WERI-Rb-1 (cell line): Measurements from ENCODE around the gene CDH6.

Experiments
- DNase-seq: peaks from one replicate; pipeline ENCODE4 v3.0.0-alpha.2; 2020
- H3K27ac ChIP-seq: fragments of 250-450 bp; sonication (Bioruptor Pico); 2 replicates; pipeline ENCODE4 v1.5.1; 2020; ENCODE audit warnings: mild to moderate bottlenecking, moderate library complexity
- H3K27me3 ChIP-seq: fragments of 250-450 bp; sonication (Bioruptor Pico); 2 replicates; pipeline ENCODE4 v1.5.1; 2021; ENCODE audit warnings: mild to moderate bottlenecking, low read depth, moderate library complexity; ENCODE audit not compliant: insufficient read depth, severe bottlenecking
- H3K36me3 ChIP-seq: fragments of 250-450 bp; sonication (Bioruptor Pico); 2 replicates; pipeline ENCODE4 v1.5.1; 2020; ENCODE audit warnings: mild to moderate bottlenecking, moderate library complexity
- H3K4me3 ChIP-seq: 2 replicates; pipeline ENCODE4 v1.5.1; 2011; ENCODE audit warnings: low read depth, mild to moderate bottlenecking, control low read depth, low read length
- H3K9me3 ChIP-seq: fragments of 250-450 bp; sonication (Bioruptor Pico); 2 replicates; pipeline ENCODE4 v1.5.1; 2021; ENCODE audit warnings: mild to moderate bottlenecking, moderate library complexity; ENCODE audit not compliant: severe bottlenecking
- TF ChIP-seq, protein P1 (sequence below): IDR thresholded peaks from 2 replicates; pipeline ENCODE4 v1.5.1; 2011; ENCODE audit warnings: low read depth, mild to moderate bottlenecking, control low read depth, inconsistent platforms, low read length

CDH6 gene

DNA sequence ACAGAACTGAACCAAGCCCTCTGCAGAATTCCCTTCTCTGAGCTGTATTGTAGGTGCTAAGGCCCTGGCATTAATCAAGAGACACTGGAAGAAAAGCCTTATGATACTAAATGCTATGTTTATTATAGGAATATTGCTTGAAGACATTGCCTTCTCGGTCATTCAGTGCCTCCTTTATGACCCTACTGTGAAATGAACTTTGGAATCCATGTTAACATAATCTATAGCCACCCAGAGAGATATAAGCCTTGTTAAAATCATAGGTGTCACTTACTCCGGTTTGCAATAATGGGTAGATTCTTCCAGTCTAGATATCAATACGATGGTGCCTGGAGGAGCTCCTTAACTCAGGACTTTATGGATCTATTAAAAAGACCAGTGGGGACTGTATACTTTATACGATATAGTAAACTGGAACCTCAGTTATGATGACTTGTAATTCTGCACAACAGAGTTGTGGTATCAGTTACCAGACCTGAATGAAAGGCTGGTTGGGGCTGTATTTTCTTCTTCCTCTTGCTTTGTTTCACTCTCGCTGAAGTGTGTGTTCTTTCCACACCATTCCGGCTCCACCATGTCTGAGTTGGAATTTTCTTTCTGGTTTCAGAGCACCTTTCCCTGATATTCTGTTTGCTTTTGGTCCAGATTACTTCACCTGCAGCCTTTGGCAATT, 183.9 kb downstream of the CDH6 start:
- Histone ChIP-seq H3K36me3 (no peaks in the 10 kb centered on the region), H3K9me3 (no peaks in the 10 kb centered on the region), H3K27ac (no peak overlapping the region), H3K27me3 (no peaks in the 10 kb centered on the region), H3K4me3 (no peak overlapping the region)
- TF ChIP-seq, protein P1, sequence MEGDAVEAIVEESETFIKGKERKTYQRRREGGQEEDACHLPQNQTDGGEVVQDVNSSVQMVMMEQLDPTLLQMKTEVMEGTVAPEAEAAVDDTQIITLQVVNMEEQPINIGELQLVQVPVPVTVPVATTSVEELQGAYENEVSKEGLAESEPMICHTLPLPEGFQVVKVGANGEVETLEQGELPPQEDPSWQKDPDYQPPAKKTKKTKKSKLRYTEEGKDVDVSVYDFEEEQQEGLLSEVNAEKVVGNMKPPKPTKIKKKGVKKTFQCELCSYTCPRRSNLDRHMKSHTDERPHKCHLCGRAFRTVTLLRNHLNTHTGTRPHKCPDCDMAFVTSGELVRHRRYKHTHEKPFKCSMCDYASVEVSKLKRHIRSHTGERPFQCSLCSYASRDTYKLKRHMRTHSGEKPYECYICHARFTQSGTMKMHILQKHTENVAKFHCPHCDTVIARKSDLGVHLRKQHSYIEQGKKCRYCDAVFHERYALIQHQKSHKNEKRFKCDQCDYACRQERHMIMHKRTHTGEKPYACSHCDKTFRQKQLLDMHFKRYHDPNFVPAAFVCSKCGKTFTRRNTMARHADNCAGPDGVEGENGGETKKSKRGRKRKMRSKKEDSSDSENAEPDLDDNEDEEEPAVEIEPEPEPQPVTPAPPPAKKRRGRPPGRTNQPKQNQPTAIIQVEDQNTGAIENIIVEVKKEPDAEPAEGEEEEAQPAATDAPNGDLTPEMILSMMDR = no peak
- no peak for DNase-seq

DNA sequence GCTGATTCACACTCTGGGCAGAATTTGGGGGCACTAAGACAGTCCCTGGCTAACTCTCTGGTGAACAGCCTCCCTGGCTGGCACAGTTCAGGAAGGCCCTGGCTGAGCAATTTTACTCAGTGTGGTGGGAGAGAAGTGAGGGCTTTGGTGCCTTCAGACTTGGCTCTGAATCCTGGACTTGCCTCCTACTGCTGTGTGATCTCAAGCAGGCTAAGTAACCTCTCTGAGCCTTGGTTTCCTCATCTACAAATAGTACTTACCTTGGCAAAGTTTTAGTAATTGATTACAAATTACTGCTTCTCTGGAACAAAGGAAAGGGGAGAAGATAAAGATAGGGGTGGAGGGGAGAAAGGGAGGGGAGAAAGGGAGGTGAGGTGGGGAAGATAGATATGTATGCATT, 184.7 kb downstream of the CDH6 start:
- no peaks in the 10 kb centered on the region for H3K9me3 ChIP-seq
- H3K4me3 ChIP-seq = no peak overlapping the region
- no peaks in the 10 kb centered on the region for H3K36me3 ChIP-seq
- DNase-seq = no peak
- no peak overlapping the region for H3K27ac ChIP-seq
- no peaks in the 10 kb centered on the region for H3K27me3 ChIP-seq
- TF ChIP-seq, protein P1 = no peak
